ENCODE measurements around the gene SRPK3.

DNA sequence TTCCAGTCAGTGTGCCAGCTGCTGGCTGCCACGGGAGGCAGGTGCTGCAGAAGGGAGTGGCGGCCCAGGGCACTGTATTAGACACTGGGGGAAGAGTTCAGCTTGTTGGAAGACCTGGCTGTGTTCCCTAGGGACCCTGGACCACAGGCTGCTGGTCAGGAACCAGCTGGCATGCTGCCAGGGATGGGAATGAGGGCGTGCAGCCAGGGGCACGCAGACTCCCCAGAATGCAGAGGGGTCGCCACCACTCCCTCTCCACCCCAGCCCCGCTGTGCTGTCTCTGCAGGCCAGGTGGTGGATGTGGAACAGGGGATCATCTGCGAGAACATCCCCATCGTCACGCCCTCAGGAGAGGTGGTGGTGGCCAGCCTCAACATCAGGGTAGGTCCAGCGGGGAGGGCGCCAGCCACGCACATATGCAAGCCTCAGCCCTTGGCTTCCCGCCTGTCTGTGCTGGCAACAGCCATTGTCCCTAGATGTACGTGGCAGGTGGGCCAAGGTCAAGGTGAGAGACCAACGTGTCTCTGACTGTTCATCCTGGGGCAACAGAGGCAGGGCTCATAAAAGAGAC lies 43.9 kb upstream of the SRPK3 start:
- TF ChIP-seq POLR2A (IDR thresholded peaks at IDR 0.05; ENCODE audit: extremely low read depth, insufficient read length) (no peak), MYC (IDR thresholded peaks at IDR 0.05; ENCODE audit: low read depth, low read length) (no peak)
- TF ChIP-seq, protein P1, sequence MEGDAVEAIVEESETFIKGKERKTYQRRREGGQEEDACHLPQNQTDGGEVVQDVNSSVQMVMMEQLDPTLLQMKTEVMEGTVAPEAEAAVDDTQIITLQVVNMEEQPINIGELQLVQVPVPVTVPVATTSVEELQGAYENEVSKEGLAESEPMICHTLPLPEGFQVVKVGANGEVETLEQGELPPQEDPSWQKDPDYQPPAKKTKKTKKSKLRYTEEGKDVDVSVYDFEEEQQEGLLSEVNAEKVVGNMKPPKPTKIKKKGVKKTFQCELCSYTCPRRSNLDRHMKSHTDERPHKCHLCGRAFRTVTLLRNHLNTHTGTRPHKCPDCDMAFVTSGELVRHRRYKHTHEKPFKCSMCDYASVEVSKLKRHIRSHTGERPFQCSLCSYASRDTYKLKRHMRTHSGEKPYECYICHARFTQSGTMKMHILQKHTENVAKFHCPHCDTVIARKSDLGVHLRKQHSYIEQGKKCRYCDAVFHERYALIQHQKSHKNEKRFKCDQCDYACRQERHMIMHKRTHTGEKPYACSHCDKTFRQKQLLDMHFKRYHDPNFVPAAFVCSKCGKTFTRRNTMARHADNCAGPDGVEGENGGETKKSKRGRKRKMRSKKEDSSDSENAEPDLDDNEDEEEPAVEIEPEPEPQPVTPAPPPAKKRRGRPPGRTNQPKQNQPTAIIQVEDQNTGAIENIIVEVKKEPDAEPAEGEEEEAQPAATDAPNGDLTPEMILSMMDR (IDR thresholded peaks at IDR 0.05; ENCODE audit: low read depth, low read length), result no peak
- TF ChIP-seq, protein P2, sequence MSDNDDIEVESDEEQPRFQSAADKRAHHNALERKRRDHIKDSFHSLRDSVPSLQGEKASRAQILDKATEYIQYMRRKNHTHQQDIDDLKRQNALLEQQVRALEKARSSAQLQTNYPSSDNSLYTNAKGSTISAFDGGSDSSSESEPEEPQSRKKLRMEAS (IDR thresholded peaks at IDR 0.05; ENCODE audit: low read depth, low read length), result no peak
